ENCODE measurements around the gene DGKH. TPM values are rescaled to one million over a fixed set of nuclear protein-coding genes. Genes with fewer than 3 reads are reported as not detected.

The DGKH gene
- total RNA-seq, 2 donors from 2014 or later: 3.6 to 4.7 TPM

GRCh38 chr13:42046448-42046847, 2.0 kb upstream of the DGKH start:
- no peak for TF ChIP-seq POLR2A (IDR thresholded peaks at IDR 0.05)
- TF ChIP-seq CTCF (IDR thresholded peaks at IDR 0.05): no peak
- no peak for ATAC-seq
- H3K27ac ChIP-seq: no peak overlapping the region
- no peak overlapping the region for H3K4me3 ChIP-seq
- H3K4me1 ChIP-seq: peaks cover 28% of the 10 kb centered on the region
- no peaks in the 10 kb centered on the region for H3K27me3 ChIP-seq
- H3K9me3 ChIP-seq: no peaks in the 10 kb centered on the region
- WGBS, 2 donors: 92 to 96% methylated on average over 4 of the region's 4 CpGs
- no peak for DNase-seq
- intact Hi-C loops (cut with DNase I): loop anchor here (10.0 kb wide), 1 partner anchor 82 kb away; the partner anchor contains the start of gene VWA8
- H3K36me3 ChIP-seq (replicated peaks in 1 of 2; ENCODE audit: insufficient read depth in 1 of 2, low read depth in 2 of 2): no peaks in the 10 kb centered on the region

GRCh38 chr13:42047561-42048341, 697 bp upstream of the DGKH start:
- intact Hi-C loops (cut with DNase I): loop anchor here (10.0 kb wide), 1 partner anchor 83 kb away; the partner anchor contains the start of gene VWA8
- H3K27me3 ChIP-seq: no peaks in the 10 kb centered on the region
- WGBS, 2 donors: 1% methylated on average over 25 to 50 of the region's 50 CpGs
- TF ChIP-seq POLR2A (IDR thresholded peaks at IDR 0.05) (peak in 2 of 3 donors; percentile 65 to 66), CTCF (IDR thresholded peaks at IDR 0.05) (no peak)
- H3K4me1 ChIP-seq: peaks cover 22% of the 10 kb centered on the region
- H3K9me3 ChIP-seq: no peaks in the 10 kb centered on the region
- ATAC-seq: peak; percentile 47
- peak overlapping the region; percentile 58 to 91 for H3K4me3 ChIP-seq
- peak; percentile 38 to 53 (median 44) for DNase-seq
- H3K36me3 ChIP-seq (replicated peaks in 1 of 2; ENCODE audit: insufficient read depth in 1 of 2, low read depth in 2 of 2): no peaks in the 10 kb centered on the region
- H3K27ac ChIP-seq: peak overlapping the region; percentile 5 to 89 (median 85)

GRCh38 chr13:42048684-42049453, 421 bp downstream of the DGKH start:
- no peaks in the 10 kb centered on the region for H3K9me3 ChIP-seq
- intact Hi-C loops (cut with DNase I): loop anchor here (10.0 kb wide), 1 partner anchor 84 kb away; the partner anchor contains the start of gene VWA8
- peak overlapping the region; percentile 60 to 89 (median 85) for H3K27ac ChIP-seq
- DNase-seq (peak; percentile 81 to 85 (median 82)), ATAC-seq (peak; percentile 86)
- peak overlapping the region; percentile 58 to 91 for H3K4me3 ChIP-seq
- WGBS, 2 donors: 0% methylated on average over 75 of the region's 91 CpGs; no CpG with 5 or more reads in 1 of the 2 donors
- H3K27me3 ChIP-seq: no peaks in the 10 kb centered on the region
- H3K36me3 ChIP-seq (replicated peaks in 1 of 2; ENCODE audit: insufficient read depth in 1 of 2, low read depth in 2 of 2): no peaks in the 10 kb centered on the region
- H3K4me1 ChIP-seq: peaks cover 22% of the 10 kb centered on the region
- TF ChIP-seq POLR2A (IDR thresholded peaks at IDR 0.05) (peak in 2 of 3 donors; percentile 44 to 49), CTCF (IDR thresholded peaks at IDR 0.05) (peak in 2 of 7 experiments; percentile 10 to 30)

DNA sequence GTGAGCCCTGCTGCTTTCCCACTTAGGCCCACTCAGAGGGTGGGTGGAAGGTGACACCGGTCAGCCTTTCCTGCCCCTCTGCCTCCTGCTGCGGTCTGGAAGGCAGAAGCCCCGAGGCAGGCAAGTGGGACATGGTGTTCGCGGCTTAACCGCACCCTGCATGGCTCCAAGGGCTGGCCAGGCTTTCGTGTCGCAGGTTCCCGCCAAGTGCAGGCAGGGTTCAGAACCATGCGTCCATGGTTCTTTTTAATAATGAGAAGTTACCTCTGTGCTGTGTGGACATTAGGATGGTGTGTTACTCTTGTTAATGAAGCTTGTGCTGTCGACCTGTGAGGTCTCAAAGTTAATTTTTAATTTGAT, 986 bp downstream of the DGKH start:
- TF ChIP-seq CTCF (IDR thresholded peaks at IDR 0.05): no peak
- no peak for TF ChIP-seq POLR2A (IDR thresholded peaks at IDR 0.05)
- H3K4me1 ChIP-seq: peaks cover 22% of the 10 kb centered on the region
- ATAC-seq: no peak
- peak overlapping the region; percentile 49 to 89 (median 79) for H3K27ac ChIP-seq
- no peaks in the 10 kb centered on the region for H3K36me3 ChIP-seq (replicated peaks in 1 of 2; ENCODE audit: insufficient read depth in 1 of 2, low read depth in 2 of 2)
- no peaks in the 10 kb centered on the region for H3K27me3 ChIP-seq
- intact Hi-C loops (cut with DNase I): loop anchor here (10.0 kb wide), 1 partner anchor 85 kb away; the partner anchor contains the start of gene VWA8
- no peaks in the 10 kb centered on the region for H3K9me3 ChIP-seq
- WGBS, 2 donors: 2% methylated on average over 10 to 11 of the region's 11 CpGs
- DNase-seq: no peak
- H3K4me3 ChIP-seq: peak overlapping the region in 1 of 2 donors; percentile 39

Data from body of pancreas (tissue), 4 donors.